Keratinocyte (primary cell): ENCODE measurements around the gene ZC3H12C.

Experiments
- EZH2 ChIP-seq: IDR thresholded peaks from one replicate; pipeline ENCODE4 v1.6.1; 2012; ENCODE audit warnings: inconsistent platforms, mild to moderate bottlenecking, low read length, moderate library complexity
- TF ChIP-seq, protein P1 (sequence below), 3 experiments: IDR thresholded peaks in 1 of 3; conservative IDR thresholded peaks in 1 of 3; optimal IDR thresholded peaks in 1 of 3; 2 replicates in 2 of 3; 3 replicates in 1 of 3; pipeline versions ENCODE3 to v1.5.1; 2011; ENCODE audit warnings: low read length in 3 of 3, mild to moderate bottlenecking in 3 of 3, moderate library complexity in 2 of 3, control low read depth in 1 of 3, inconsistent platforms in 1 of 3; ENCODE audit not compliant: insufficient read depth in 2 of 3; ENCODE audit errors: extremely low read depth in 1 of 3

DNA sequence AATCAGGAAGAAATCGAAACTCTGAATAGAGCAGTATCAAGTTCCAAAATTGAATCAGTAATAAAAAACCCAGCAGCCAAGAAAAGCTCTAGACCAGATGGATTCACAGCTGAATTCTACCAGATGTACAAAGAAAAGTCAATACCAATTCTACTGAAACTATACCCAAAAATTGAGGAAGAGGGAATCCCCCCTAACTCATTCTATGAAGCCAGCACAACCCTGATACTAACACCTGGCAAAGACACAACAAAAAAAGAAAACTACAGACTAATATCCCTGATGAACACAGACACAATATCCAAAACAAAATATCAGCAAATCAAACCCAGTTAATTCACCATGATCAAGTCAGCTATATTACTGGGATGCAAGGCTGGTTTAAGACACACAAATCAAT lies 97.7 kb downstream of the ZC3H12C start:
- TF ChIP-seq, protein P1, sequence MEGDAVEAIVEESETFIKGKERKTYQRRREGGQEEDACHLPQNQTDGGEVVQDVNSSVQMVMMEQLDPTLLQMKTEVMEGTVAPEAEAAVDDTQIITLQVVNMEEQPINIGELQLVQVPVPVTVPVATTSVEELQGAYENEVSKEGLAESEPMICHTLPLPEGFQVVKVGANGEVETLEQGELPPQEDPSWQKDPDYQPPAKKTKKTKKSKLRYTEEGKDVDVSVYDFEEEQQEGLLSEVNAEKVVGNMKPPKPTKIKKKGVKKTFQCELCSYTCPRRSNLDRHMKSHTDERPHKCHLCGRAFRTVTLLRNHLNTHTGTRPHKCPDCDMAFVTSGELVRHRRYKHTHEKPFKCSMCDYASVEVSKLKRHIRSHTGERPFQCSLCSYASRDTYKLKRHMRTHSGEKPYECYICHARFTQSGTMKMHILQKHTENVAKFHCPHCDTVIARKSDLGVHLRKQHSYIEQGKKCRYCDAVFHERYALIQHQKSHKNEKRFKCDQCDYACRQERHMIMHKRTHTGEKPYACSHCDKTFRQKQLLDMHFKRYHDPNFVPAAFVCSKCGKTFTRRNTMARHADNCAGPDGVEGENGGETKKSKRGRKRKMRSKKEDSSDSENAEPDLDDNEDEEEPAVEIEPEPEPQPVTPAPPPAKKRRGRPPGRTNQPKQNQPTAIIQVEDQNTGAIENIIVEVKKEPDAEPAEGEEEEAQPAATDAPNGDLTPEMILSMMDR (optimal IDR thresholded peaks at IDR 0.05 in 1 of 3, IDR thresholded peaks at IDR 0.05 in 1 of 3, conservative IDR thresholded peaks at IDR 0.05 in 1 of 3; ENCODE audit: extremely low read depth in 1 of 3, insufficient read depth in 2 of 3, low read length in 3 of 3): no peak
- TF ChIP-seq EZH2: no peak
